ENCODE measurements around the gene SETBP1. TPM values are rescaled to one million over a fixed set of nuclear protein-coding genes. Genes with fewer than 3 reads are reported as not detected.

SETBP1 gene
- total RNA-seq, 3 donors from 2014 or later = 15.0 to 97.2 (median 17.8) TPM

DNA sequence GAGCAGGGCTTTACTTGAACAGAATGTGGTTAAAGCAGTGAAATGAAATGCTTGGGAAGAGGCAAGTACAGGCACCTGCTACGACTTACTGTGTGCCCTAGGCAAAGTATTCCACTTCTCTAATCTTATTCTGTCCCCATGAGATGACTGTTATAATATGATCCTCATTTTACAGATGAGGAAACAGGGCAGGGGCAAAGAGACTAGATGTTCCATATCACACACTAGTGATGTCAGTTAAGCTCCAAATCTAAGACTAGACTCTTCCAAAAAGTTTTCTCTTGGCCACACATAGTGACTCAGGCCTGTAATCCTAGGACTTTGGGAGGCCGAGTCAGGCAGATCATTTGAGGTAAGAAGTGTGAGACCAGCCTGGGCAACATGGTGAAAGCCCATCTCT is 235.0 kb downstream of the SETBP1 start:
- Histone ChIP-seq H3K36me3 (ENCODE audit: low read depth) (no peaks in the 10 kb centered on the region), H3K9me3 (no peaks in the 10 kb centered on the region), H3K4me1 (ENCODE audit: low read depth) (peaks cover 14% of the 10 kb centered on the region), H3K4me3 (no peak overlapping the region)
- DNase-seq (no peak), ATAC-seq (no peak)
- TF ChIP-seq, protein P1, sequence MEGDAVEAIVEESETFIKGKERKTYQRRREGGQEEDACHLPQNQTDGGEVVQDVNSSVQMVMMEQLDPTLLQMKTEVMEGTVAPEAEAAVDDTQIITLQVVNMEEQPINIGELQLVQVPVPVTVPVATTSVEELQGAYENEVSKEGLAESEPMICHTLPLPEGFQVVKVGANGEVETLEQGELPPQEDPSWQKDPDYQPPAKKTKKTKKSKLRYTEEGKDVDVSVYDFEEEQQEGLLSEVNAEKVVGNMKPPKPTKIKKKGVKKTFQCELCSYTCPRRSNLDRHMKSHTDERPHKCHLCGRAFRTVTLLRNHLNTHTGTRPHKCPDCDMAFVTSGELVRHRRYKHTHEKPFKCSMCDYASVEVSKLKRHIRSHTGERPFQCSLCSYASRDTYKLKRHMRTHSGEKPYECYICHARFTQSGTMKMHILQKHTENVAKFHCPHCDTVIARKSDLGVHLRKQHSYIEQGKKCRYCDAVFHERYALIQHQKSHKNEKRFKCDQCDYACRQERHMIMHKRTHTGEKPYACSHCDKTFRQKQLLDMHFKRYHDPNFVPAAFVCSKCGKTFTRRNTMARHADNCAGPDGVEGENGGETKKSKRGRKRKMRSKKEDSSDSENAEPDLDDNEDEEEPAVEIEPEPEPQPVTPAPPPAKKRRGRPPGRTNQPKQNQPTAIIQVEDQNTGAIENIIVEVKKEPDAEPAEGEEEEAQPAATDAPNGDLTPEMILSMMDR (IDR thresholded peaks at IDR 0.05) = no peak
- intact Hi-C loops (cut with DNase I, micrococcal nuclease) = no loop called here

DNA sequence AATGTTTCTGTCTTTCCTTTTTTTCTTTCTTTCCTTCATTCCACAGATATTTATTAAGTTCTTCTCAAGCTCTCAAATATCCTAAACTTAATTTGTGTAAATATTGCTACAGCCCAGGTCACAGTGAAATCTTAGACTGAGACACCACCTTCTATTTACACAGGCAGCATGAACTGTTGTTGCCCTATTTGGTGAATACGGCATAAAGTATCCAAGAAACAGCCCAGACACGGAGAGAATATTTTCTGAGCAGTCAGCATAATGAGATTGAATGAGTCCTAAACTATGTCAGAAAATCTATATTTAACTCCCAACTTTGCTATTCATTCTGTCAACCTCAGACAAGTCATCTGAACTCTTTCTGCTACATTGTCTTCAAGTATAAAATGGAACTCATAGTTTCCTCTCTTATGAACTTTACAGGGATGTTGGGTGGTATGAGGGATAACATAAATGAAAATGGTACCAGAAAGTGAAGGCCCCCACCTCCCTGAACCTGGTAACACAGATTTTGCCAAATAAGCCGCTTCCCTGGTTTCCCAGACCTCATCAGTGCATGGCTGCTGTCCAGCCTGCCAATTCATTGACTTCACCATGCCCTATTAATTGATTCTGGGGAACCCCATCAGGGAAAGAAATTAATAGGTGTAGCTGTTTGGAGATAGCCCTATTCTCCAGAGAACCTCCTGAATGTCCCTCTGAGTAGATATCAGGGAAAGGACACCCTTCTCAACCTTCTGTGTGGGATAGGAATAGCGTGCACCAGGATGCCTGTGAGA is 235.9 kb downstream of the SETBP1 start:
- Histone ChIP-seq H3K4me3 (no peak overlapping the region), H3K36me3 (ENCODE audit: low read depth) (no peaks in the 10 kb centered on the region), H3K9me3 (no peaks in the 10 kb centered on the region), H3K4me1 (ENCODE audit: low read depth) (peaks cover 14% of the 10 kb centered on the region)
- TF ChIP-seq, protein P1 (IDR thresholded peaks at IDR 0.05) = no peak
- no peak for DNase-seq
- ATAC-seq = no peak
- intact Hi-C loops (cut with DNase I, micrococcal nuclease) = no loop called here

DNA sequence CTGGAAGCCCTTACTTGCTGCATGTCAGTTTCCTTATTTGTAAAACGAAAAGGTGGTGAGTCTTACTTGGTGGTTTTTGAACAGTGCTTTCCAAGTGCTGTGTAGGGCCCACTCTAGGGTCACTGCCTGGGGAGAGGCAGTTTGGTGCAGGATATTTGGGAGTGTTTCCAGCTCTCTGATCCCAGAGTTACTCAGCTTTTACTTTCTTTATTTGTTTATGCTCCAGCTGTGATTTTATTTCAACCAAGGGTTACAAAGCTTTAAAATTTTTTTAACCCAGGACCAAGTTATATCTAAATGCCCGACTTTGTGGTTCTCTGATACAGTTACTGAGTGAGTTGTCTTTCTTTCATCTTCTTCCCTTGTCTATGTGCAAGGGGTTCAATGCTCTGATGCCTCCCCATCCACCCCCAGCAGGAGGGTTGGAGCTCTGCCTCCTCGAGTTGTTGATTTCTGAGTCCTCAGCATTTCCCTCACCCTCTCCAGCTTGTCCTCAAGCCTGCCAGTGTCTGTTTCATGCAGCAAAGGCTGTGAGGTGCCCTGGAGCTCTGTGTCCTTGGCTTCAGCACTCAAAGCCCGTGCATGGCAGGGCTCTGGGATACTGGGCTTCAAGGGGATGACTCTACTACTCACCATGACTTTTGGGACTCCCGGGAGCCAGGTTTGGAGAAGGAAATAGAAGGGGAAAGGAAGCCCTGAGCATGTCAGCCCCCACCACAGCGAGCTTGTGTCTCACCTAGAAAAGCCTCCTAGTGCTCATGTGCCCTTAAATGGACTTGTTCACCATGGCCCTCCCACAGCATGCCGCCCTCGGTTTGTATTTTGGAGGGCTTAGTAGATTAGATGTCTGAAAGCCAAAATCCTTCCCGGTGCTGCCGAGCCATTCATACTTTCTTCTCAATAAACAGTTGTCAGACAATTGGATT is 236.8 kb downstream of the SETBP1 start:
- Histone ChIP-seq H3K9me3 (no peaks in the 10 kb centered on the region), H3K36me3 (ENCODE audit: low read depth) (no peaks in the 10 kb centered on the region), H3K4me3 (no peak overlapping the region), H3K4me1 (ENCODE audit: low read depth) (peaks cover 14% of the 10 kb centered on the region)
- TF ChIP-seq, protein P1 (IDR thresholded peaks at IDR 0.05) = no peak
- DNase-seq (no peak), ATAC-seq (peak; percentile 19)
- intact Hi-C loops (cut with DNase I, micrococcal nuclease) = no loop called here

DNA sequence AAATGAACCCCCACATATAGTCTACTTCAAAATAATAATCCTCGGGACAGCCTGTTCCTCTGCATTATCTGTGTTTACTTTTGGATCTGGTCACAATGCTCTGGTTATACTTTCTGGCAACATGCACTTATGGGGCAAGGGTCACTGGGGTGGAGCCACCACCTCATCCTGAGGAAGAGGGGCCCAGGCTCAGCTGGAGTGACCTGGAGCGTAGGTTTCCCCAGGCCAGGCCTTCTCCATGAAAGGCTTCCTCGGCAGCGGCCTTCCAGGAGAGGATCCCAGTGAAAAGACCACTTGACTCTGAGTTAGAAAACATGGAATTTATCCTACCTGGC is 237.4 kb downstream of the SETBP1 start:
- Histone ChIP-seq H3K4me1 (ENCODE audit: low read depth) (peaks cover 14% of the 10 kb centered on the region), H3K9me3 (no peaks in the 10 kb centered on the region), H3K4me3 (no peak overlapping the region), H3K36me3 (ENCODE audit: low read depth) (no peaks in the 10 kb centered on the region)
- intact Hi-C loops (cut with DNase I, micrococcal nuclease) = no loop called here
- DNase-seq (peak in 2 of 3 donors; percentile 30), ATAC-seq (peak; percentile 65)
- TF ChIP-seq, protein P1 (IDR thresholded peaks at IDR 0.05) = no peak

DNA sequence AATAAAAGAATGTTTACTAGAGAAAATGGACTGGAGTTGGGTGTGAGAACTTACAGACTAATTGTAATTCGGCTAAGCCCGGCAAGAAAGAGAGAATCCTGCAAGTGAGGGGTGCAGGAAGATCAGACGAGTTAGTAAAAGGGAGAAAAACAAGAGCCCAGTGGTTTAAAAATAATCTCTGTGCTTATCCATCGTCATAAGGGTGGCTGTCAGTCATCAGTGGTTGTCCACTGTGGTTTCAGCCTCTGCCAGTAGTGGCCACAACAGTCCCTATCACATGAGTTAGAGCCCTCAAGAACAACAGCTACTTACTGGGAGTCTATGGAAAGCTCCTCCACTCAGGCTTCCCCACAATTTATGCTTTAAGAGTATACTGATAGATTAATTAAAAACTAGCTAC is 239.8 kb downstream of the SETBP1 start:
- TF ChIP-seq, protein P1 (IDR thresholded peaks at IDR 0.05) = no peak
- intact Hi-C loops (cut with DNase I, micrococcal nuclease) = no loop called here
- Histone ChIP-seq H3K36me3 (ENCODE audit: low read depth) (no peaks in the 10 kb centered on the region), H3K4me1 (ENCODE audit: low read depth) (peaks cover 14% of the 10 kb centered on the region), H3K4me3 (no peak overlapping the region), H3K9me3 (no peaks in the 10 kb centered on the region)
- ATAC-seq (no peak), DNase-seq (no peak)

All from mucosa of descending colon (tissue), 3 donors.